ENCODE results near the gene PCARE.

The PCARE gene

GRCh38 chr2:29073933-29074332 is 390 bp downstream of the PCARE start:
- Histone ChIP-seq H3K36me3 (ENCODE audit: control insufficient read depth, insufficient read depth, low read length) (no peaks in the 10 kb centered on the region), H3K27me3 (replicated peaks; ENCODE audit: control insufficient read depth, insufficient read depth, low read length) (no peaks in the 10 kb centered on the region), H3K4me3 (replicated peaks; ENCODE audit: low read depth, low read length) (no peak overlapping the region)
- no peak for TF ChIP-seq CTCF (IDR thresholded peaks at IDR 0.05; ENCODE audit: insufficient read depth, low read length, poor library complexity, severe bottlenecking)
- DNase-seq (ENCODE audit: extremely low read depth, insufficient read length): no peak

- H3K4me3 ChIP-seq (replicated peaks; ENCODE audit: low read depth, low read length): no peak overlapping the region
- no peak for DNase-seq (ENCODE audit: extremely low read depth, insufficient read length)
- H3K27me3 ChIP-seq (replicated peaks; ENCODE audit: control insufficient read depth, insufficient read depth, low read length): no peaks in the 10 kb centered on the region
- no peaks in the 10 kb centered on the region for H3K36me3 ChIP-seq (ENCODE audit: control insufficient read depth, insufficient read depth, low read length)
- no peak for TF ChIP-seq CTCF (IDR thresholded peaks at IDR 0.05; ENCODE audit: insufficient read depth, low read length, poor library complexity, severe bottlenecking)
Observed at GRCh38 chr2:29072971-29073725, 1.2 kb downstream of the PCARE start.

GRCh38 chr2:29072251-29072650 is 2.1 kb downstream of the PCARE start:
- H3K36me3 ChIP-seq (ENCODE audit: control insufficient read depth, insufficient read depth, low read length): no peaks in the 10 kb centered on the region
- no peak overlapping the region for H3K4me3 ChIP-seq (replicated peaks; ENCODE audit: low read depth, low read length)
- no peaks in the 10 kb centered on the region; the same call in 1 of the 2 replicates for H3K27me3 ChIP-seq (replicated peaks; ENCODE audit: control insufficient read depth, insufficient read depth, low read length)
- no peak for DNase-seq (ENCODE audit: extremely low read depth, insufficient read length)
- TF ChIP-seq CTCF (IDR thresholded peaks at IDR 0.05; ENCODE audit: insufficient read depth, low read length, poor library complexity, severe bottlenecking): no peak

GRCh38 chr2:29071032-29071975 is 3.0 kb downstream of the PCARE start:
- TF ChIP-seq CTCF (IDR thresholded peaks at IDR 0.05; ENCODE audit: insufficient read depth, low read length, poor library complexity, severe bottlenecking): no peak
- Histone ChIP-seq H3K27me3 (replicated peaks; ENCODE audit: control insufficient read depth, insufficient read depth, low read length) (no peaks in the 10 kb centered on the region; the same call in 1 of the 2 replicates), H3K36me3 (ENCODE audit: control insufficient read depth, insufficient read depth, low read length) (no peaks in the 10 kb centered on the region), H3K4me3 (replicated peaks; ENCODE audit: low read depth, low read length) (no peak overlapping the region)
- DNase-seq (ENCODE audit: extremely low read depth, insufficient read length): no peak

GRCh38 chr2:29070526-29070925 is 3.8 kb downstream of the PCARE start:
- TF ChIP-seq CTCF (IDR thresholded peaks at IDR 0.05; ENCODE audit: insufficient read depth, low read length, poor library complexity, severe bottlenecking): no peak
- Histone ChIP-seq H3K4me3 (replicated peaks; ENCODE audit: low read depth, low read length) (no peak overlapping the region), H3K27me3 (replicated peaks; ENCODE audit: control insufficient read depth, insufficient read depth, low read length) (no peaks in the 10 kb centered on the region; the same call in 1 of the 2 replicates), H3K36me3 (ENCODE audit: control insufficient read depth, insufficient read depth, low read length) (no peaks in the 10 kb centered on the region)
- DNase-seq (ENCODE audit: extremely low read depth, insufficient read length): no peak
